ENCODE results near the gene PDE8B. TPM values are rescaled to one million over a fixed set of nuclear protein-coding genes. Genes with fewer than 3 reads are reported as not detected.

PDE8B gene
- total RNA-seq, 1 donor from 2014 or later, result under 0.01 TPM

- no peak overlapping the region for H3K4me3 ChIP-seq (ENCODE audit: low read depth, low read length)
- no peak for TF ChIP-seq CTCF (IDR thresholded peaks at IDR 0.05; ENCODE audit: insufficient read depth, low read length, severe bottlenecking)
- FAIRE-seq (no peak), DNase-seq (ENCODE audit: low read depth) (no peak)
- H3K36me3 ChIP-seq (ENCODE audit: control insufficient read depth, insufficient read depth, low read length), result no peaks in the 10 kb centered on the region
- no peaks in the 10 kb centered on the region for H3K27me3 ChIP-seq (ENCODE audit: control insufficient read depth, insufficient read depth, low read length)
These were observed 210.5 kb downstream of the PDE8B start for GRCh38 chr5:77420940-77421339.

DNA sequence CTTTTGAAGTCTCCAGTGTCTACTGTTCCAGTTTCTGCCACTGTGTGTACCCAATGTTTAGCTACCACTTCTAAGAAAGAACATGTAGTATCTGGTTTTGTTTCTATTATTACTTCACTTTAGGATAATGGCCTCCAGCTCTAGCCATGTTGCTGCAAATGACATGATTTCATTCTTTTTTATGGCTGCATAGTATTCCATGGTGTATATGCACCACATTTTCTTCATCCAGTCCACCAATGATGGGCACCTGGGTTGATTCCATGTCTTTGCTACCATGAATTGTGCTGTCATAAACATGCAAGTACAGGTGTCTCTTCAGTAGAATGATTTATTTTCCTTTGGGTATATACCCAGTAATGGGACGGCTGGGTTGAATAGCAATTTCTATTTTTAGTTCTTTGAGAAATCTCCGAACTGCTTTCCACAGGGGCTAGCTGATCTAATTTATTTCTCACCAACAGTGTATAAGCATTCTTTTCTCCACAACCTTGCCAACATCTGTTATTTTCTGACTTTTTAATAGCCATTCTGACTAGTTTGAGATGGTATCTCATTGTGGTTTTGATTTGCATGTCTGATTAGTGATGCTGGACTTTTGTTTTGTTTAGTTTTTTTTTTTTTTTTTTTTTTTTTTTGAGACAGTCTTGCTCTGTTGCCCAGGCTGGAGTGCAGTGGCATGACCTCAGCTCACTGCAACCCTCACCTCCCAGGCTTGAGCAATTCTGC lies 212.7 kb downstream of the PDE8B start:
- Histone ChIP-seq H3K27me3 (ENCODE audit: control insufficient read depth, insufficient read depth, low read length) (no peaks in the 10 kb centered on the region), H3K4me3 (ENCODE audit: low read depth, low read length) (no peak overlapping the region), H3K36me3 (ENCODE audit: control insufficient read depth, insufficient read depth, low read length) (no peaks in the 10 kb centered on the region)
- no peak for DNase-seq (ENCODE audit: low read depth)
- TF ChIP-seq CTCF (IDR thresholded peaks at IDR 0.05; ENCODE audit: insufficient read depth, low read length, severe bottlenecking), result no peak
- FAIRE-seq, result no peak

GRCh38 chr5:77424921-77425320 lies 214.4 kb downstream of the PDE8B start:
- DNase-seq (ENCODE audit: low read depth) (no peak), FAIRE-seq (no peak)
- H3K27me3 ChIP-seq (ENCODE audit: control insufficient read depth, insufficient read depth, low read length), result no peaks in the 10 kb centered on the region
- no peak for TF ChIP-seq CTCF (IDR thresholded peaks at IDR 0.05; ENCODE audit: insufficient read depth, low read length, severe bottlenecking)
- no peak overlapping the region for H3K4me3 ChIP-seq (ENCODE audit: low read depth, low read length)
- H3K36me3 ChIP-seq (ENCODE audit: control insufficient read depth, insufficient read depth, low read length), result no peaks in the 10 kb centered on the region

GRCh38 chr5:77425420-77425819 lies 214.9 kb downstream of the PDE8B start:
- TF ChIP-seq CTCF (IDR thresholded peaks at IDR 0.05; ENCODE audit: insufficient read depth, low read length, severe bottlenecking), result no peak
- H3K4me3 ChIP-seq (ENCODE audit: low read depth, low read length), result no peak overlapping the region
- no peak for FAIRE-seq
- no peak for DNase-seq (ENCODE audit: low read depth)
- H3K36me3 ChIP-seq (ENCODE audit: control insufficient read depth, insufficient read depth, low read length), result no peaks in the 10 kb centered on the region
- no peaks in the 10 kb centered on the region for H3K27me3 ChIP-seq (ENCODE audit: control insufficient read depth, insufficient read depth, low read length)

DNA sequence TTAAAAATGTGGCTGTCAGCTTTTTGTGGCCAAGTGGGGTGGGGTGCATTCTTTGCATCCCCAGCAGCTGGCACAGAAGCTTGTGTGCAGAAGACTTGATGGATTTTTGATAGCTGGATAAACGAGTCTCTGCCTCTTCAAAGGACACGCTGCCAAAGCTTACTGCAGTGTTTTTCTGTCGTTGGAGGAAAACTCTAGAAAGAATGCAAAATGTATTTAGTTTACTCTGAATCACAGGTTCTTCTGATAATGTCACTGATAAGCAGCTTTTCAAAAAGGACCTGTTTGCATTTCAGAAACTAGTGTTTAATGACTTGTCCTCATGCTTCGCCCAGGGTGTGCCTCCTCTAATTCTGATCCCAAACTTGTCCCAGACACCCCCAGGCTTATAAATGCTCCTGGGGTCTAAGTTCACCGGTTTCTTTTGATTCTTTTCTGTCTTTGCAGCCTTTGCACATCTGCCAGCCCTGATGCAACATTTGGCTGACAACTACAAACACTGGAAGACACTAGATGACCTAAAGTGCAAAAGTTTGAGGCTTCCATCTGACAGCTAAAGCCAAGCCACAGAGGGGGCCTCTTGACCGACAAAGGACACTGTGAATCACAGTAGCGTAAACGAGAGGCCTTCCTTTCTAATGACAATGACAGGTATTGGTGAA lies 215.6 kb downstream of the PDE8B start:
- H3K27me3 ChIP-seq (ENCODE audit: control insufficient read depth, insufficient read depth, low read length), result no peaks in the 10 kb centered on the region
- H3K36me3 ChIP-seq (ENCODE audit: control insufficient read depth, insufficient read depth, low read length), result no peaks in the 10 kb centered on the region
- no peak for TF ChIP-seq CTCF (IDR thresholded peaks at IDR 0.05; ENCODE audit: insufficient read depth, low read length, severe bottlenecking)
- no peak for DNase-seq (ENCODE audit: low read depth)
- FAIRE-seq, result no peak
- H3K4me3 ChIP-seq (ENCODE audit: low read depth, low read length), result no peak overlapping the region
